ENCODE data around the gene PBRM1. TPM values are rescaled to one million over a fixed set of nuclear protein-coding genes. Genes with fewer than 3 reads are reported as not detected.

Gene PBRM1
- total RNA-seq, 4 donors from 2014 or later = 60.3 to 335 (median 134) TPM

- Histone ChIP-seq H3K36me3 (peaks cover 0 to 50% (median 18%) of the 10 kb centered on the region in 4 donors), H3K27ac (no peak overlapping the region), H3K27me3 (no peaks in the 10 kb centered on the region), H3K9me3 (no peaks in the 10 kb centered on the region), H3K4me1 (no peaks in the 10 kb centered on the region), H3K4me3 (no peak overlapping the region)
- in situ Hi-C loops (cut with MboI; ENCODE audit: low pct_ligation_motif_present in 1 of 4, low pct_unique_long_range_greater_than_20kb in 1 of 4, low sequenced_read_pairs in 3 of 4) = no loop called here
- intact Hi-C loops (cut with DNase I; ENCODE audit: low total_unique reads) = no loop called here
- TF ChIP-seq CTCF (IDR thresholded peaks at IDR 0.05) = no peak
- no peak for TF ChIP-seq POLR2A (IDR thresholded peaks at IDR 0.05)
- no peak for TF ChIP-seq POLR2AphosphoS5 (IDR thresholded peaks at IDR 0.05)
- no peak for TF ChIP-seq EP300 (IDR thresholded peaks at IDR 0.05; ENCODE audit: low read depth)
- DNase-seq = no peak
These were observed 85.5 kb downstream of the PBRM1 start for GRCh38 chr3:52600258-52600657.

GRCh38 chr3:52596658-52597265 lies 89.0 kb downstream of the PBRM1 start:
- no peaks in the 10 kb centered on the region for H3K4me1 ChIP-seq
- H3K4me3 ChIP-seq = no peak overlapping the region
- in situ Hi-C loops (cut with MboI; ENCODE audit: low pct_ligation_motif_present in 1 of 4, low pct_unique_long_range_greater_than_20kb in 1 of 4, low sequenced_read_pairs in 3 of 4) (no loop called here), intact Hi-C loops (cut with DNase I; ENCODE audit: low total_unique reads) (no loop called here)
- H3K27me3 ChIP-seq = no peaks in the 10 kb centered on the region
- 100% methylated on average over 4 of the region's 4 CpGs; no CpG with 5 or more reads in 1 of the 2 donors for WGBS, 2 donors (ENCODE audit: low coverage in 1 of 2)
- peaks cover 0 to 37% (median 7%) of the 10 kb centered on the region in 4 donors for H3K36me3 ChIP-seq
- no peak overlapping the region for H3K27ac ChIP-seq
- H3K9me3 ChIP-seq = no peaks in the 10 kb centered on the region
- no peak for DNase-seq
- TF ChIP-seq CTCF (IDR thresholded peaks at IDR 0.05) (no peak), POLR2A (IDR thresholded peaks at IDR 0.05) (no peak), POLR2AphosphoS5 (IDR thresholded peaks at IDR 0.05) (no peak), EP300 (IDR thresholded peaks at IDR 0.05; ENCODE audit: low read depth) (no peak)

- in situ Hi-C loops (cut with MboI; ENCODE audit: low pct_ligation_motif_present in 1 of 4, low pct_unique_long_range_greater_than_20kb in 1 of 4, low sequenced_read_pairs in 3 of 4) = no loop called here
These were observed 92.6 kb downstream of the PBRM1 start for GRCh38 chr3:52593103-52593502.

More at GRCh38 chr3:52593103-52593502, 92.6 kb downstream of the PBRM1 start:
- no peak overlapping the region for H3K4me3 ChIP-seq
- no peaks in the 10 kb centered on the region for H3K9me3 ChIP-seq
- peaks cover 0 to 23% (median 3%) of the 10 kb centered on the region in 4 donors for H3K36me3 ChIP-seq
- DNase-seq = no peak
- H3K4me1 ChIP-seq = no peaks in the 10 kb centered on the region
- H3K27ac ChIP-seq = no peak overlapping the region
- TF ChIP-seq CTCF (IDR thresholded peaks at IDR 0.05) (no peak), POLR2A (IDR thresholded peaks at IDR 0.05) (no peak), EP300 (IDR thresholded peaks at IDR 0.05; ENCODE audit: low read depth) (no peak), POLR2AphosphoS5 (IDR thresholded peaks at IDR 0.05) (no peak)
- H3K27me3 ChIP-seq = no peaks in the 10 kb centered on the region
- 81% methylated on average over 1 of the region's 1 CpG; no CpG with 5 or more reads in 1 of the 2 donors for WGBS, 2 donors (ENCODE audit: low coverage in 1 of 2)
- intact Hi-C loops (cut with DNase I; ENCODE audit: low total_unique reads) = no loop called here
